Measurements from ENCODE around the gene STAT5A.

GRCh38 chr17:42240201-42240600 lies 48.1 kb upstream of the STAT5A start:
- TF ChIP-seq YY1 (IDR thresholded peaks at IDR 0.05; ENCODE audit: insufficient read depth, insufficient read length) (no peak), SUZ12 (IDR thresholded peaks at IDR 0.05; ENCODE audit: extremely low read depth, insufficient read depth, insufficient read length) (no peak)
